ENCODE results near the gene PWWP2B.

The PWWP2B gene

DNA sequence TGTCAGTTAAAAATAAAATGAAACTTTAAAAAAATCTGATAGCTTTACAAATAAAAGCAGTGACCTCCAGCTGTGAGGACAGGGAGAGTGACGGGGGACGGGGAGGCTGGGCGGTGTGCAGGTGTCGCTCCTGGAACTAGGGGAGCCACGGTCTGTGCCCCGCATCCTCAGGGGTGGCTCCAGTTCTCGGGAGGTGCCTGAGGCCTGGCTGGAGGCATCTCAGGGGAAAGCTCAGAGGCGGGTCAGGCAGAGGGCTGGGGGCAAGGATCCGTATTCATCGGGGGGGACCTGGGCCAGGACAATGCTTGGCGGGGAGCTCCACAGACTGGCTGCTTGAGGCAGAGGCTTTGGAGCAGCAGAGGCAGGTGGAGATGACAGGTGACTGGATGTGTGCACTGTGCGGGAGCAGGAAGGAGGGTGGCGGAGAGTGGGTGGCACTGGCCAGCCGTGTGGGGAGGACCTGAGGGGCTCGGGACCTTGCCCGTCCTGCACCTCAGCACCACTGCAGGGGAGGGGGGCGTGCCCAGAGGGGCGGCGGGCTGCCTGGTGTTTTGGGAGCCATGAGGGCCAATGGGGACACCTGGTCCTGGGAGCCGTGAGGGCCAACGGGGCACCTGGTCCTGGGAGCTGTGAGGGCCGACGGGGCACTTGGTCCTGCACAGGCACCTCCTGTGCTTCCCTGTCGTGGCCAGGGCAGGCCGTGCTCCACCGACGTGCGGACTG, 13.2 kb downstream of the PWWP2B start:
- TF ChIP-seq, protein P1, sequence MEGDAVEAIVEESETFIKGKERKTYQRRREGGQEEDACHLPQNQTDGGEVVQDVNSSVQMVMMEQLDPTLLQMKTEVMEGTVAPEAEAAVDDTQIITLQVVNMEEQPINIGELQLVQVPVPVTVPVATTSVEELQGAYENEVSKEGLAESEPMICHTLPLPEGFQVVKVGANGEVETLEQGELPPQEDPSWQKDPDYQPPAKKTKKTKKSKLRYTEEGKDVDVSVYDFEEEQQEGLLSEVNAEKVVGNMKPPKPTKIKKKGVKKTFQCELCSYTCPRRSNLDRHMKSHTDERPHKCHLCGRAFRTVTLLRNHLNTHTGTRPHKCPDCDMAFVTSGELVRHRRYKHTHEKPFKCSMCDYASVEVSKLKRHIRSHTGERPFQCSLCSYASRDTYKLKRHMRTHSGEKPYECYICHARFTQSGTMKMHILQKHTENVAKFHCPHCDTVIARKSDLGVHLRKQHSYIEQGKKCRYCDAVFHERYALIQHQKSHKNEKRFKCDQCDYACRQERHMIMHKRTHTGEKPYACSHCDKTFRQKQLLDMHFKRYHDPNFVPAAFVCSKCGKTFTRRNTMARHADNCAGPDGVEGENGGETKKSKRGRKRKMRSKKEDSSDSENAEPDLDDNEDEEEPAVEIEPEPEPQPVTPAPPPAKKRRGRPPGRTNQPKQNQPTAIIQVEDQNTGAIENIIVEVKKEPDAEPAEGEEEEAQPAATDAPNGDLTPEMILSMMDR (IDR thresholded peaks at IDR 0.05; ENCODE audit: low read depth, low read length), result no peak
- DNase-seq (ENCODE audit: extremely low read depth, low read depth), result no peak

DNA sequence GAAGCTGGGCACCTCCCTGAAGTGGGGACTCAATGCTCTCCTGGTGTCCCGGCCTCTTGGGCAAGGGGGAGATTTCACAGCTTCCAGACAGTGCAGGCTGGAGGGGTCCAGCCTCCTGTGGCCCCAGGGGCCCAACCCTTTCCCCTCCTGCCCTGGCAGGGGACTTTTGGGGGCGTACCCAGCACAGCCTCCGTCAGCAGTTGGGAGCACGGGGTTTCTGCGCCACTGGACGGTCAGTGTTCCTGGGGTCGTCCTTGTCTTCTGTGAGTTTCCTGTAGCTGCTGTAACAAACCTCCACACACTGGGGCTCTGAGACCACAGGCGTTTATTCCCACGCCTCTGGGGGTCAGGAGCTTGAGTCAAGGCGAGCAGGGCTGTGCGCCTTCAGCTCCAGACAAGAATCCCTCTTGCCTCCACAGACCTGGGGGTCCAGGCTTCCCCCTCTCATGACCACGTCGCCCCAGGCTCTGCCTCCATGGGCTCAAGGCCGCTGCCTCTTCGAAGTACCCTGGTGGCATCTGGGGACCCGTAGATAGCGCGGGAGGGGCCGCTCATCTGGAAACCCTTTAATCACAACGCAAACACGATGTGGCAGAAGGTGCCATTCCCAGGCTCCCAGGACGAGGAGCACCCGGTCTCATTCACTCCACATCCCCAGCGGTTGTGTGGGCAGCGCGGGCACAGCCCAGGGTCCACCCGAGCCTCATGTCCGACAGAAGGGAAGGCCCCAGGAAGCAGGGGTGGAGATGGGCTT, 14.0 kb downstream of the PWWP2B start:
- TF ChIP-seq, protein P1 (IDR thresholded peaks at IDR 0.05; ENCODE audit: low read depth, low read length), result no peak
- no peak for DNase-seq (ENCODE audit: extremely low read depth, low read depth)

DNA sequence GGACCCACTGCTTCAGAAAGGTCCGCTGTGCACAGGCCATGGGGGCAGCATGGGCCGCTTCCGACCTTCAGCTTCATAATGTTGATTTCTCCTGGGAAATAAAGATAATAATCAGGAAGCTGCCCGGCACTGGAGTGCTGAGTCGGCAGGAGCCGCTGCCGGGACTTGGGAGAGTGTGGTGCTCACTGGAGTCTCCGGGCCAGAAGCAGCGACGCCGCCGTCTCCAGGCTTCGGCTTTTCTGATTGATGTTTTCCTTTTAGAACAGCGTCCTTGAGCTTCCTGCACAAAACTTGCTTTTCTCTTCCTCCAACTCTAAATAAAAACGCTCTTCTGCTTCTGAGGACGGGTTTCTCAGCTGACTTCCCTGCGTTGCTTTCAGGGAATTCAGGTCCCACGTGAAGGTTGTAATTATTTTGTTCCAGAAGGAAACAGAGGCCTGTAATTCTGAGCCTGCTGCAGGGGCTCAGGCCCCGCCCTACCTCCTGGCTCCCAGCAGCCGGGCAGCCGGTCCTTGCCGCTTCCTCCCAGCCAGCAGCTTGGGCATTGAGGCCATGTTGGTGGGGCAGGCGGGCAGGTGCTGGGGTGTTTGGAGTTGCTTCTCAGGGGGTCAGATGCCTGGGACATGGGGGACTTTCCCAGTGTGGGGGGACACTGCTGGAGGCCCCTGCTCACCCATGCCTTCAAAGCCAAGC, 14.7 kb downstream of the PWWP2B start:
- no peak for DNase-seq (ENCODE audit: extremely low read depth, low read depth)
- TF ChIP-seq, protein P1 (IDR thresholded peaks at IDR 0.05; ENCODE audit: low read depth, low read length), result no peak

DNA sequence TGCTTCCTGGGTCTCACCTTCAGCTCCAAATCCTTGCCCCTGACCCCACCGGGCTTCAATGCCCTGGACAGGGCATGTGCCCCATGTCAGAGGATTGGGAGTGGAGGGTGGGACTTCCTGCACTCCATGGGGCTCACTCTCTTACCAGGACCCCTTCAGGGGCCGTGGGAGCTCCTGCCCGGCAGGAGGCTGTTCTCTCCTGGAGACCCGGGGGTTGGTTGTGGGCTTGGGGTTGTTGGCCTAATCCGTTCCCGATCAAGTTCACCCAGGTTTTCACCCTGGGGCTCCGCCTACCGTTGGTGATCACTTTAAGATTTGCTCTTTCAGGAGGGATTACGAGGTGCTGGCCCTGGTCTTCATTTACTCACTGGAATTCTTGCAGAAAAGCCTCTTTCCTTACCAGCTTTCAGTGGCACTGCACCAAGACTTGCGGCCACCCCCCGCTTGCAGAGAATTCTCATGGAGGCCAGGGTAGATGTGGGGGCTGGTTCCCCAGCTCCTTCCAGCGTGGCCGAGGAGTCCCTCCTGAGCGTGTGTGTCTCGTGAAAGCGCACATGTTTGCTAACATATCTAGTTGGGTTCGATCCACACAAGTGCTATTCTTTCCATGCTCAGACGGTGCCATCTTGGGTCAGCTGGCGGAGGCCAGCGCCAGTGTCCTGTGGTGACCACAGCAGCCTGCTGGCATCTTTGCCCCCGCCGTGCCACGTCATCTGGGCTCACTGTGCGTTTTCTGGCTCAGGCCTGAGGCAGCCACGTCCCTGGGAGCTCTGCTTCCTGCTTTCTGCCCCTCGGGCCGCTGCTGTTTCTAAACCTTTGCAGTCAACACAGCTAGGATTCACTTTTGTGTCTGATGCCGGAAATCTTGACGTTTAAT, 15.6 kb downstream of the PWWP2B start:
- no peak for DNase-seq (ENCODE audit: extremely low read depth, low read depth)
- TF ChIP-seq, protein P1 (IDR thresholded peaks at IDR 0.05; ENCODE audit: low read depth, low read length), result no peak

- no peak for DNase-seq (ENCODE audit: extremely low read depth, low read depth)
- TF ChIP-seq, protein P1 (IDR thresholded peaks at IDR 0.05; ENCODE audit: low read depth, low read length), result no peak
Measured at GRCh38 chr10:132413226-132414205, 16.5 kb downstream of the PWWP2B start.

- TF ChIP-seq, protein P1 (IDR thresholded peaks at IDR 0.05; ENCODE audit: low read depth, low read length), result no peak
- no peak for DNase-seq (ENCODE audit: extremely low read depth, low read depth)
Measured at GRCh38 chr10:132414402-132415016, 17.5 kb downstream of the PWWP2B start.

All from AG09319 (cell line).